AG10803 (cell line): ENCODE results near the gene EID2B.

Experiments
- DNase-seq: peaks from one replicate; pipeline ENCODE4 v3.0.0; 2010; ENCODE audit warnings: low read depth
- H3K4me3 ChIP-seq: 2 replicates; pipeline ENCODE4 v1.5.1; 2011; ENCODE audit warnings: mild to moderate bottlenecking, low read length, control low read depth
- CTCF ChIP-seq: conservative IDR thresholded peaks from 2 replicates; pipeline ENCODE4 v1.5.1; 2011; ENCODE audit warnings: mild to moderate bottlenecking, low read length, control low read depth, inconsistent platforms

Gene EID2B

GRCh38 chr19:39507715-39508364 lies 24.8 kb downstream of the EID2B start:
- no peak for DNase-seq
- peak overlapping the region; percentile 58 for H3K4me3 ChIP-seq
- TF ChIP-seq CTCF, result no peak

DNA sequence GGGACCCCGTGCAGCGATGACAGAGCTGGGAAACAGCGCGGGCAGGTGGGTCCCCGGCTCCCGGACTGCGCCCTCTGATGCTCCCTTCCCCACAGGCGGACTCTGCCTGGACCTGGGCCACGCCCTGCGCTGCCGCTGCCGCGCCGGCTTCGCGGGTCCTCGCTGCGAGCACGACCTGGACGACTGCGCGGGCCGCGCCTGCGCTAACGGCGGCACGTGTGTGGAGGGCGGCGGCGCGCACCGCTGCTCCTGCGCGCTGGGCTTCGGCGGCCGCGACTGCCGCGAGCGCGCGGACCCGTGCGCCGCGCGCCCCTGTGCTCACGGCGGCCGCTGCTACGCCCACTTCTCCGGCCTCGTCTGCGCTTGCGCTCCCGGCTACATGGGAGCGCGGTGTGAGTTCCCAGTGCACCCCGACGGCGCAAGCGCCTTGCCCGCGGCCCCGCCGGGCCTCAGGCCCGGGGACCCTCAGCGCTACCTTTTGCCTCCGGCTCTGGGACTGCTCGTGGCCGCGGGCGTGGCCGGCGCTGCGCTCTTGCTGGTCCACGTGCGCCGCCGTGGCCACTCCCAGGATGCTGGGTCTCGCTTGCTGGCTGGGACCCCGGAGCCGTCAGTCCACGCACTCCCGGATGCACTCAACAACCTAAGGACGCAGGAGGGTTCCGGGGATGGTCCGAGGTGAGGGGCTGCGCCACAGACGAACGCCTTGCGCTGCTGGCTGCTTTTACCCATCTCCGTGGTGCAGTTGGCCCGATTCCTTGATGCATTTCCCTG lies 25.5 kb downstream of the EID2B start:
- peak overlapping the region; percentile 58 for H3K4me3 ChIP-seq
- no peak for TF ChIP-seq CTCF
- peak; percentile 51 for DNase-seq

DNA sequence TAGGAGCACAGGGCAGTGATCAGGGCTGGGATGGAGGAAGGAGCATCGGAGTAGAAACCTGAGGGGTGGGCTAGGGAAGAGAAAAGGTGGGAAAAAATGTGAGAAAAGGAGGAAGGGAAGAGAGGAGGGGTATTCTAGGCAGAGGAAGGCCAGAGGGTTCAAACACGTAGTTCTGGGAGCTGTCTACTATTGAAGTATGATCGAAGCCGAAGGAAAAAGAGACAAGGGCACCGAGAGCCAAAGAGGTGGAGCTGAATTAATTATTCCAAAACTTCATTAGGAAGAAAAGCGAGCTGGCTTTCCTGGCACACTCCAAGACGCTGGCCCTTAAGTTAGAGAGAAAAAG lies 26.1 kb downstream of the EID2B start:
- H3K4me3 ChIP-seq, result peak overlapping the region; percentile 29; the same call in 1 of the 2 replicates
- TF ChIP-seq CTCF, result no peak
- no peak for DNase-seq

GRCh38 chr19:39502640-39503417 lies 29.8 kb downstream of the EID2B start:
- H3K4me3 ChIP-seq, result no peak overlapping the region
- DNase-seq, result peak; percentile 73
- peak; percentile 22; the same call in 1 of the 2 replicates for TF ChIP-seq CTCF

GRCh38 chr19:39501340-39501739 lies 31.3 kb downstream of the EID2B start:
- no peak overlapping the region for H3K4me3 ChIP-seq
- no peak for DNase-seq
- TF ChIP-seq CTCF, result no peak

DNA sequence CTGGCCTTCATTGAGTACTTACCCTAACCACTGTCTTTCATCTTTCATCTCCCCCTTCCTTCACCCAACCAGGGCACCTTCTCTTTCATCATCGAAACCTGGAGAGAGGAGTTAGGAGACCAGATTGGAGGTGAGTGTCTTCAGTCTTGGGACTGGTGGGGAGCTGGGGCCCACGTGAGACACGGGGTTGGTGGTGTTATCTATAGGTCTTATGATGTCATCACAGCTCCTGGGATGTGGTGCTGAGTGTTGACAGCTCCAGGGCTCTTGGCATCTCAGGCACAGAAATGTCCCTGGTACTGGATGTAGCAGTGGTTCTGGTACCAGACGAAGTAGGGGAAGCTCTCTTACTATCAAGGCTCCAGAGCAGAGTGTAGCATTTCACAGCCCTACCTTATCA lies 32.1 kb downstream of the EID2B start:
- TF ChIP-seq CTCF, result no peak
- DNase-seq, result no peak
- H3K4me3 ChIP-seq, result no peak overlapping the region

GRCh38 chr19:39499932-39500331 lies 32.7 kb downstream of the EID2B start:
- no peak for DNase-seq
- no peak overlapping the region for H3K4me3 ChIP-seq
- TF ChIP-seq CTCF, result no peak
